Neutrophil (primary cell): ENCODE results near the gene HSD11B1L.

Source experiments
- H3K27ac ChIP-seq: fragments of 200-600 bp; sonication (generic); 2 replicates; pipeline ENCODE4 v1.5.1; 2016; ENCODE audit warnings: mild to moderate bottlenecking, moderate library complexity
- H3K27me3 ChIP-seq: fragments of 200-600 bp; sonication (generic); 2 replicates; pipeline ENCODE4 v1.6.0; 2016; ENCODE audit warnings: mild to moderate bottlenecking
- H3K36me3 ChIP-seq: fragments of 200-600 bp; sonication (generic); 2 replicates; pipeline ENCODE4 v1.5.1; 2017
- H3K4me1 ChIP-seq, 2 experiments: fragments of 200-600 bp in 1 of 2; sonication (generic) in 1 of 2; 1 replicate in 1 of 2; 2 replicates in 1 of 2; pipeline versions ENCODE4 v1.5.1 to v1.6.1; 2013 to 2016; ENCODE audit warnings: low read depth in 1 of 2, low read length in 1 of 2, mild to moderate bottlenecking in 1 of 2, moderate library complexity in 1 of 2; ENCODE audit not compliant: control insufficient read depth in 1 of 2, insufficient read depth in 1 of 2
- H3K4me3 ChIP-seq, 2 experiments: fragments of 200-600 bp in 1 of 2; sonication (generic) in 1 of 2; 1 replicate in 1 of 2; 2 replicates in 1 of 2; pipeline ENCODE4 v1.5.1; 2013 to 2016; ENCODE audit warnings: low read depth in 1 of 2, low read length in 1 of 2, mild to moderate bottlenecking in 1 of 2, moderate library complexity in 1 of 2
- H3K9me3 ChIP-seq: fragments of 200-600 bp; sonication (generic); 2 replicates; pipeline ENCODE4 v1.5.1; 2016
- TF ChIP-seq, protein P1 (sequence below): fragments of 200-600 bp; sonication (generic); IDR thresholded peaks from 2 replicates; pipeline ENCODE4 v1.5.1; 2016; ENCODE audit warnings: antibody characterized with exemption

The HSD11B1L gene

GRCh38 chr19:5637971-5638370 is 42.9 kb upstream of the HSD11B1L start:
- H3K27me3 ChIP-seq = no peaks in the 10 kb centered on the region
- H3K36me3 ChIP-seq = peaks cover 23% of the 10 kb centered on the region
- TF ChIP-seq, protein P1, sequence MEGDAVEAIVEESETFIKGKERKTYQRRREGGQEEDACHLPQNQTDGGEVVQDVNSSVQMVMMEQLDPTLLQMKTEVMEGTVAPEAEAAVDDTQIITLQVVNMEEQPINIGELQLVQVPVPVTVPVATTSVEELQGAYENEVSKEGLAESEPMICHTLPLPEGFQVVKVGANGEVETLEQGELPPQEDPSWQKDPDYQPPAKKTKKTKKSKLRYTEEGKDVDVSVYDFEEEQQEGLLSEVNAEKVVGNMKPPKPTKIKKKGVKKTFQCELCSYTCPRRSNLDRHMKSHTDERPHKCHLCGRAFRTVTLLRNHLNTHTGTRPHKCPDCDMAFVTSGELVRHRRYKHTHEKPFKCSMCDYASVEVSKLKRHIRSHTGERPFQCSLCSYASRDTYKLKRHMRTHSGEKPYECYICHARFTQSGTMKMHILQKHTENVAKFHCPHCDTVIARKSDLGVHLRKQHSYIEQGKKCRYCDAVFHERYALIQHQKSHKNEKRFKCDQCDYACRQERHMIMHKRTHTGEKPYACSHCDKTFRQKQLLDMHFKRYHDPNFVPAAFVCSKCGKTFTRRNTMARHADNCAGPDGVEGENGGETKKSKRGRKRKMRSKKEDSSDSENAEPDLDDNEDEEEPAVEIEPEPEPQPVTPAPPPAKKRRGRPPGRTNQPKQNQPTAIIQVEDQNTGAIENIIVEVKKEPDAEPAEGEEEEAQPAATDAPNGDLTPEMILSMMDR = no peak
- no peaks in the 10 kb centered on the region for H3K9me3 ChIP-seq
- no peak overlapping the region for H3K4me3 ChIP-seq
- H3K27ac ChIP-seq = peak overlapping the region; percentile 39
- H3K4me1 ChIP-seq = peaks cover 19 to 21% of the 10 kb centered on the region in 2 experiments

- TF ChIP-seq, protein P1 = no peak
- Histone ChIP-seq H3K4me3 (no peak overlapping the region), H3K36me3 (peaks cover 48% of the 10 kb centered on the region), H3K9me3 (no peaks in the 10 kb centered on the region), H3K27me3 (no peaks in the 10 kb centered on the region), H3K27ac (no peak overlapping the region), H3K4me1 (peaks cover 11% of the 10 kb centered on the region in 2 experiments)
Observed at GRCh38 chr19:5641171-5641570, 39.7 kb upstream of the HSD11B1L start.

DNA sequence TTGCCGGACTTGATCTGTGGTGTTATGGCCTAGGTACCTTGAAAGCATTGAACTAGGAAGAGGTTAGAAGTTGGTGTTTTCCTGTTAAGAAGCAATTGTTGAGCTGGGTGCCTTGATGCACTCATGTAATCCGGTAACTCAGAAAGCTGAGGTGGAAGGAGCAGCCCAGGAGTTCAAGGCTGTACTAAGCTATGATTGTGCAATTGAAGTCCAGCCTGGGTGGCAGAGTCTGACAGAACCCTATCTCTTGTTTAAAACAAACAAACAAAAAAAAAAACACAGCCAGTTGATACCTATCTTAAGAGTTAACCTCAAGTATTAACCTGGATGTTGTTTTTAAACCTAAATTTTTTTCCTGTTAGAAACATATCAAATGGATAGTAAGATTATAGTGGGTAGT is 38.6 kb upstream of the HSD11B1L start:
- H3K27ac ChIP-seq = no peak overlapping the region
- H3K36me3 ChIP-seq = peaks cover 58% of the 10 kb centered on the region
- H3K9me3 ChIP-seq = no peaks in the 10 kb centered on the region
- peaks cover 11% of the 10 kb centered on the region in 2 experiments for H3K4me1 ChIP-seq
- H3K27me3 ChIP-seq = no peaks in the 10 kb centered on the region
- H3K4me3 ChIP-seq = no peak overlapping the region
- TF ChIP-seq, protein P1 = no peak

DNA sequence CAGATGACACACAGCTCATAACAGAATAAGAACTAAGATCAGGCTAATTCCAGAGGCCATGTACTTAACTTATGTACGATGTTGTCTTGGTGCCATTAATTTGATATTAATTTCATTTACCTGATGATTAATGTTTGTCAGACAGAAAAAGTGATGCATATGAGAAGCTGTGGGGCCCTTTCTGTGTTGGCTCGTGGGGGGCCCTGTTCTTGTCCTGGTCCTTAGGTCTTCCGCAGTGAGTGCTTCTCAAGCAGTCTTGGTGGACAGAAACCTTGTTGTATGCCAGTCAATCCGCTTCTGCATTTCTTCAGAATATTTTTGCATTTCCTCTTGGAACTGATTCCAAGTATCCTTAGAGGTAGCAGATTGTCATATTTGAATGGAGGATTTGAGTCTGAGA is 37.8 kb upstream of the HSD11B1L start:
- no peak overlapping the region for H3K27ac ChIP-seq
- no peaks in the 10 kb centered on the region for H3K9me3 ChIP-seq
- H3K4me1 ChIP-seq = peaks cover 4 to 10% of the 10 kb centered on the region in 2 experiments
- H3K27me3 ChIP-seq = no peaks in the 10 kb centered on the region
- H3K4me3 ChIP-seq = no peak overlapping the region
- TF ChIP-seq, protein P1 = no peak
- peaks cover 67% of the 10 kb centered on the region for H3K36me3 ChIP-seq

DNA sequence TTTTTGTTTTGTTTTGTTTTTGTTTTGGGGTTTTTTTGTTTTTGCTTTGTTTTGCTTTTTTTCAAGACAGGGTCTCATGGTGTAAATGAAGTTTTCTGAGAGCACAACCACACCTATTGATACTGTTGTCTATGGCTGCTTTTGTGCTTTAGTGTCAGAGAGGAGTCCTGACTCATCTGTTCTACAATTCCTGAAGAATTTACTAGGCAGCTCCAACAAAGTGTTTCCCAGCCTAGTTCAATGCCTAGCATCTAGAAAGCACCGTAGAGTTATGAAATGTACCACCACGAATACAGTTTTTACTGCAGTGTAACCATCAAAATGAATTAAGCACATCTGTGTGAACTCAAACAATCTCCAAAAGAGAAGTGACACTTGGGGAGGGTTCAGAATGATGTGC is 36.8 kb upstream of the HSD11B1L start:
- Histone ChIP-seq H3K9me3 (no peaks in the 10 kb centered on the region), H3K27me3 (no peaks in the 10 kb centered on the region), H3K36me3 (peaks cover 73% of the 10 kb centered on the region), H3K4me1 (peaks cover 0 to under 1% of the 10 kb centered on the region in 2 experiments), H3K27ac (no peak overlapping the region), H3K4me3 (no peak overlapping the region)
- TF ChIP-seq, protein P1 = no peak

GRCh38 chr19:5645409-5645808 is 35.4 kb upstream of the HSD11B1L start:
- Histone ChIP-seq H3K9me3 (no peaks in the 10 kb centered on the region), H3K27ac (no peak overlapping the region), H3K4me1 (no peaks in the 10 kb centered on the region), H3K4me3 (no peak overlapping the region), H3K27me3 (no peaks in the 10 kb centered on the region), H3K36me3 (peaks cover 78% of the 10 kb centered on the region)
- TF ChIP-seq, protein P1 = no peak
